HG03045 (cell line): ENCODE data around the gene KRT28.
"Not testable (repeated sequence)": the region's sequence is repeated elsewhere in the genome, so short reads cannot be mapped to it uniquely, and the experiment has no call there.

Experiments
- ATAC-seq: cut with Tn5 transposase; IDR thresholded peaks from one replicate; pipeline ENCODE4 v1.9.1; 2021; ENCODE audit warnings: mild to moderate bottlenecking, moderate library complexity; ENCODE audit not compliant: unreplicated experiment

KRT28 gene

DNA sequence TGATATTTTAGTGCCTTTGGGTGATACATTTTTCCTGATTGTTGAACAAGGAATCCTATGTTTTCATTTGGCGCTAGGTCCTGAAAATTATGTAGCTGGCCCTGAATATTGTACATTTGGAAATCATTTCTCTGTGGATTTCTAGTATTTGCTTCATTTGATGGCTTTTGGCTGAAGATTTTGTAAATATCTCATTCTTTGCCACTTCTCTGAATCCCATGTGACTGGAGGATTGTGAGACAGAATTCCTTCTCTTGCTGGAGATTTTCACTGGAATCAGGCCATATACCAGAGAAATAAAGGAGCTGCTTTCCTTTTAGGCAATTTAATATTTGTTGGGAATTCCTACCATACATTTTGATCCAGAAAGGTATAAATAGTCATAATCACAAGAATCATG is 8.6 kb downstream of the KRT28 start:
- ATAC-seq: no peak

DNA sequence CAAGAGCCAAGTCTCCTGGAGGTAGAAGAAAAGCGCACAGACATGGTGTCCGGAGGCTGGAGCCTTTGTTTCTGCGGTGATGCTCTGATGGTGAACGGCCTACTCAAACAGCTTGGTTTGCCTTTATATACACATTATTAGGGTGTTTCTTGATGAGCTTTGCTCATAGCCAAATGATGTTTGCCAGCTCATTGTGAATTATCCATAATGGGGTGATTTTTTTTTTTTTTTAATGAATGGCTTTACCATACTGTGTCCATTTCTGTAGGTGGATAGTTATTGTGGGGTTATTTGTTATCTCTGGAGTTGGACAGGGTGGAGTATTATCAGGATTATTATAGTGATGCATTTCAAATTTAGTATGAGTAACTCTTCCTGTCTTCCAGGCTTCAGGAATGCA is 17.3 kb downstream of the KRT28 start, which contains the start of gene KRT27:
Gene KRT27 (minus strand): TSS at position 101 of the 400 bp plus-strand sequence. CDS start 57 bp downstream, at position 44.
- ATAC-seq: no peak

DNA sequence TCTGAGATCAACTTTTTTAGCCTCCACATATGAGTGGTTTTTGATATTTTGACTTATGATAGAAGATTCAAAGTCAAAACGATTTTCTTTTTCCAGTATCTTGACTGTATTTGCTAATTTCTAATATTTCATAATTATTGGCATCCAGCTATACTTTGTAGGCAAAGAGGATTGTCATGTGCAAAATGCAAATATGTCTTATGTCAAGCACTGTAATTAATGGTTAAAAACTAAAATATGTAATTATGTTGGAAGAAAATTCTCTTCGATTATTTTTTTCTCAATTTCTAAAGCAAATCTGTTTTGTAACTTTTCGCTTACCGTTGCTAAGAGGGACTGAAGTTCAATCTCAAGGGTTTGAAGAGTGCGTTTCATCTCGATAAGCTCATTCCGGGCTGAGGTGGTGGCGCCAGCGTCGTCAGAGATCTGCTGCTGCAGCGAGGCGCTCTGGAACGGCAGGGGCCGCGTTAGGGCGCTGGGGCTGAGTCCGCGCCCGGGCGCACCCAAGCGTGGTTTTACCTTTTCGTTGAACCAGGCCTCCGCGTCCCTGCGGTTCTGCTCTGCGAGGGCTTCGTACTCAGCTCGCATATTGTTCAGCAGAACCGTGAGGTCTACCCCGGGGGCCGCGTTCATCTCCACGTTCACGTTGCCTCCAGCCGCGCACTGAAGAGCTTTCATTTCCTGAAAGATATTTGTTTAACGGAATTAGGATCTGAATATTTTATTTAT is 20.4 kb downstream of the KRT28 start:
- ATAC-seq: no peak

DNA sequence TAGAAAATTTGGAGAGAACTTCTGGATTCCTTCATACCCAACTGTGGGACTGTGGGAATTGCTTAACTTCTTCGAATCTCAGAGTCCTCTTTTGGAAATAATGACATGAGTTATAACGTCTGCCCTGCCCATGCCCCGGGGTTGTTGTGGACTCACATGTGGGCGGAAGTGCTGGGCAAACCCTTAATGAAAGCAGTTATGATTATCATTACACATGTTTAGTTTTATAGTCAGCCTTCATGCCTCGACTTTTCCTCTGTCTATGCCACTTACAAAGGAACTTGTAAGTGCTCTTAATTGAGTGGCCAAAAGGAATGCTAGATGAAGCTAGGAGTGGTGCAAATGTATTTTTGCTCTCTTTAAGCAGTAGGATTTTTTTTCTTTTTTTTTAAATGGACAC is 21.3 kb downstream of the KRT28 start:
- ATAC-seq: no peak

DNA sequence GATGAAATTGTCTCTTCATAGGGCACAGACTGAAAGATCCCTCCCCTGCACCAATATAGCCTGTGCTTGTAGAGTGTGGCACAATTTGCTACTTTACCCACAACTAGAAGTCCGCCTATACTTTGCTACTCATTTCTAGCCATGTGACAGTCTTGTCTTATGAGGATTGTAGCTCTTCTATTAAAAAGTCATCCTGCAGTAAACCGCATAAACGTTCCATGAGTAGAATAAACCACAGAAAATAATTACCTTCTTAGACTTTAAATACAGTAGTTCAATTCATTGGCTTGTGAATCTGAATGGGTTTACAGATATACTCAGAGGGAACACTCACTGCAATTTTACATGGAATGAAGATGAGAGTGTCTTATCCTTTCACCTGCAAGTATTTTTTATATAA is 21.8 kb downstream of the KRT28 start:
- no peak for ATAC-seq

DNA sequence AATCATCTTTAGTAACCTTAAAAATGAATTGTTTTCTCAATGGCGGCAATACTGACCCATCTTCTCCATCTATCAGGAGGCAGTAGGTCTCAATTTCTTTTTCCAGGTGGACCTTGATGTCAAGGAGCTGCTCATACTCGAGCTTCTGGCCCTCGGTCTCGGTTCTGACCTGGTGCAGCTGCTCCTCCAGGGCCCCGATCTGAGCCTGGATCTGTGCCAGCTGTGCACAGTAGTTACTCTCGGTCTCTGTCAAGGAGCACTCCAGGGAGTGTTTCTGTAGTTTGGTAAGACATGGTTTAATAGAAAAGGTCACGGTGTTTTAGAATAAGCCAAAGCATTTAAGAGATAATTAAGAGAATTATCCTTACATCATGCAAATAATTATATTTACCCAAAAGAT is 22.3 kb downstream of the KRT28 start:
- no peak for ATAC-seq

DNA sequence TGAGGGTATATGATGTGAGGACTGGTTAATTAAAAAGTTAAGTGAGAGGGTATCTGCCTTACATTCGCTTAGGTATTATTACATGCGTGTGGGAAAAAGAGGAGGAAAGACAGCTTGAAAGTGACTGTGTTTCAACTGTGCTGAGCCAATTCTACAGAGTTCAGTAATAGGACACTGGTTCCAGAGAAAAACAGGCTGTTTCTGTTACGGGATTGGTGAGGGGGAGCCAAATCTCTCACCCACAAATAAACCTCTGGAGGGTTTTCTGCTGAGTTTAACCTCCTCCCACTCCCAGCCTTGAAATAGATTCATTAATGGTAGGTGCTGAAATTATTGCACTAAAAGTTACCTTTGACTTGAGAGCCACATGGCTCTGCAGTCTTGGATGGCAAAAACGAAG is 23.8 kb downstream of the KRT28 start:
- ATAC-seq: no peak

DNA sequence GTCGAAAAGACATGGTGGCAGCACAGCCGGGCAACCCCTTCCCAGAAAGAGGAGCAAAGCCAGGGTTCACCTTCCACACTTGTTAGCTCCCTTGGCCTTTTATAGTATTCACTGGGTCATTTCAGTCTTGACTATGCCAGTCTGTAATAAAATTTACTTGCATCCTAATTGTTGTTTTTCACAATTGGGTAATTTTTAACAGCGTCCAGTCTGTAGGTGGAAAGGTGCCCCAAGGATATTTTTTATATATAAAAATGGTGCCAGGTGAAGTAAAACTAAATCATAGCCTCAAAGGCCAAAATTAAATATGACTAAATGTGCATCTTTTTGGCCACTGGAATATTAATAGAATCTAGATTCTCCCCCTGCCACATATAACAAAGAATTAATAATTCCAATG is 27.7 kb downstream of the KRT28 start, which contains the start of gene KRT26:
Gene KRT26 (minus strand): TSS at position 101 of the 400 bp plus-strand sequence. CDS start 88 bp downstream, at position 13.
- no peak for ATAC-seq

DNA sequence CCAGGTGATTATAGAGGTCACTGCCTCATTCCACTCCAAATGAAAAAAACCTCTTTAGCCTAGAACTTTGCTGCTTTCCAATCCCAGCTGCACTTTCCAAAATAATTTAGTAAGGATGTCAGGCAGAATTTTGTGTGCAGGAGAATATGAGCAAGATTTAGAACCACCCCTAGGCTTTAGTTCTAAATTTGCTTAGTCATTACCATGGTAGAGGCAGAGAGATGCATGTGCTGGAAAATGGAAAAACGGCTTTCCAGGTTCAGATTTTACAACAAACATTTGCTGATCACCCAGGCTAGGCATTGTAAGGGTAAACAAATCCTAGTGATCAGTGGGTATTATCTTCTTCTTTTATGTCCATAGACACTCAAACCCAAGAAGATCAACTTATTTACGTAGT is 34.1 kb downstream of the KRT28 start:
- ATAC-seq: no peak

DNA sequence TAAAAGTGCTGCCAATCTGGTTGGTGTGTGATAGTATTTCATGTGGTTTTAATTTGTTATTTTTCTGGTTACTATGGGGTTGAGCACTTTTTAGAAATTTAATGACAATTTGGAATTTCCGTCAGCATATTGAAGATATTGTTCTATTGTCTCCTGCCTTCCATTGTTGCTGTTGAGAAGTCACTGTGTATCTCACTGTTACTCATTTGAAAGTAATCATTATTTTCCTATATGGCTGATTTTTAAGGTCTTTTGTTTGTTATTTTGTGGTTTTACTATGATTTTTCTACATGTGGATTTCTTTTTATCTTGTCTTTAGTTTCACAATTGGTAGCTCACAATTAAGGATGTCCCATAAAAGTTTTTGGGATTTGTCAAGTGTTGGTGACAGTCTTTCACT is 36.0 kb downstream of the KRT28 start:
- ATAC-seq: no peak

DNA sequence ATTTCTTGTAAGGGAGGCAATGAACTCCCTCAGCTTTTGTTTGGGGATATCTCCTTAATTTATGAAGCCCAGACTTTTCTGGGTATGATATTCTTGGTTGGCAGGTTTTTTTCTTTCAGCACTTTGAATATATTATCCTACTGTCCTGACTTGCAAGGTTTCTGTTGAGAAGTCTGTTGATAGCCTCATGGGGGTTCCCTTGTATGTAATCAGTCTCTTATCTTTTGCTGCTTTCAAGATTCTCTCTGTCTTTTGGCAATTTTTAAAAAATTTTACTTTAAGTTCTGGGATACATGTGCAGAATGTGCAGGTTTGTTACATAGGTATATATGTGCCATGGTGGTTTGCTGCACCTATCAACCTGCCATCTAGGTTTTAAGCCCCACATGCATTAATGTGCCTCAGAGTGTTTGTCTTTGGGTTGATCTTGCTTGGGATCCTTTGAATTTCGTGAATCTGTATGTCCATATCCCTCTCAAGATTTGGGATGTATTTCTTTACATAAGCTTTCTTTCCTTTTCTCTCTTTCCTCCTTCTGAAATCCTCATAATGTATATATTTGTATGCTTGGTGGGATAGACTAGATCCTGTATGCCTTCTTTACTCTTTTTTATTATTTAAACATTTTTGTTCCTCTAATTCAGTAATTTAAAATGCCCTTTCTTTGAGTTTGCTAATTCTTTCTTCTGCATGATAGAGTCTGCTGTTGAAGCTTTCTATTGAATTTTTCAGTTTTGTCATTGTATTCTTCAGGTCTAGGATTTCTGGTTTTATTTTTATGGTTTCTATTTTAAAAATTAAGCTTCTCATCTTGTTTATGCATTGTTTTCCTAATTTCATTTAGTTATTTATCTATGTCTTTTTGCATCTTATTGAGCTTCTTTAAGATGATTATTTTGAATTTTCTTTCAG is 39.4 kb downstream of the KRT28 start:
- no peak for ATAC-seq

DNA sequence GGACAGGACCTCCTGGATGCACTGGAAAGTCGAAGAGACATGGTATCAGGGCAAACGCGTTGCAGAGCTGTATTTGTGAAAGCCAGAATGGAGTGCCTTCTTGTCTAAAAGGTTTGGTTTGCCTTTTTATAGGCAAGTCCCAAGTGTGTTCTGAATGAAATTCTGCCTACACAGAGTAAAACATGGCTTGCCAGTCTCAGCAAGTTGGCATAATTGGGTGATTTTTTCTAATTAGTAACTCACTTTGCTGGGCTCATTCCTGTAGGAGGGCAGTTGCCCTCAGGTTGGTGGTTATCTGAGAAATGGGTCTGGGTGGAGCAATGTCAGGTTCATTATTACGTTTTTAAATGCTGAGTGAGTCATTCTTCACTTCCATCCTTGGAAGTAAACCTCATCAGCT is 44.5 kb downstream of the KRT28 start, which contains the start of gene KRT25:
Gene KRT25 (minus strand): TSS at position 101 of the 400 bp plus-strand sequence. CDS start 60 bp downstream, at position 41.
- ATAC-seq: no peak

DNA sequence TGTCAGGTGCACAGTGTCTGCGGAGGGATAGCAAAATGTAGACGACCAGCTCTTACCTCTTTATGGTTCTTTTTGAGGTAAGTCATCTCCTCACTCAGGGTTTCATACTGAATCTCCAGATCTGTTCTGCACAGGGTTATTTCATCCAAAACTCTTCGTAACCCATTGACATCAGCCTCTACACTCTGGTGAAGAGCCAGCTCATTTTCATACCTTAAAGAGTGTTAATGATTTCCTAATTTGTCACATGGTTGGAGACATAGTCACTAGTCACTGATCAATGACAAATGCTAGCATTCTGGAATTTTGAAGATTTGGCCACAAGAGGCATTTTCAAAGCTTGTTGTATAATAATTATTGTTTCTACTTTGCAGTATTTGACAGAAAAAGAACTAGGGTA is 46.0 kb downstream of the KRT28 start:
- ATAC-seq: no peak

DNA sequence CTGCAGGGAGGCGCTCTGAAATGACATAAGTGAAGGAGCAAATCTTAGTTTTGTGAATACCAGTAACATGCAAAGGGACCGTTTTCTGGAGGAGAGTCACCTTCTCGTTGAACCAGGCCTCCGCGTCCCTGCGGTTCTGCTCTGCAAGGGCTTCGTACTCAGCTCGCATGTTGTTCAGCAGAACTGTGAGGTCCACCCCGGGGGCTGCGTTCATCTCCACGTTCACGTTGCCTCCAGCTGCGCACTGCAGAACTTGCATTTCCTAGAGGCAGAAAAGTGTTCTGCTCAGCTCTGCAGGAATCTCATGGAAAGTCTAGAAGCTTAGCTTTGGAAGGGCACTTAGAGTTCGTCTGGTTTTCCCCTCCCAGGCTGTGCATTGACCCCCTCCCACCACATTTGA is 48.7 kb downstream of the KRT28 start:
- no peak for ATAC-seq

DNA sequence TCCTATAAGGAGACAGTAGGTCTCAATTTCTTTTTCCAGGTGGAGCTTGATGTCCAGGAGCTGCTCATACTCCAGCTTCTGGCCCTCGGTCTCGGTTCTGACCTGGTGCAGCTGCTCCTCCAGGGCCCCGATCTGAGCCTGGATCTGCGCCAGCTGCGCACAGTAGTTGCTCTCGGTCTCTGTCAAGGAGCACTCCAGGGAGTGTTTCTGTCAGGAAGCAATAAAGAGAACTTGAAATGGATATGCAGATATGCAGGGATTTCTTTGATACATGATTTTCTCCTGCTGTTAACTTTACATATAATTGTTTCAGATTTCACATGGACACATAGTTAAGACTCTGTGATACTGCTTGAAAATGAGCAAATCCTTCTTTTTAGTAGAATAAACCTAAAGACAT is 49.4 kb downstream of the KRT28 start:
- no peak for ATAC-seq

DNA sequence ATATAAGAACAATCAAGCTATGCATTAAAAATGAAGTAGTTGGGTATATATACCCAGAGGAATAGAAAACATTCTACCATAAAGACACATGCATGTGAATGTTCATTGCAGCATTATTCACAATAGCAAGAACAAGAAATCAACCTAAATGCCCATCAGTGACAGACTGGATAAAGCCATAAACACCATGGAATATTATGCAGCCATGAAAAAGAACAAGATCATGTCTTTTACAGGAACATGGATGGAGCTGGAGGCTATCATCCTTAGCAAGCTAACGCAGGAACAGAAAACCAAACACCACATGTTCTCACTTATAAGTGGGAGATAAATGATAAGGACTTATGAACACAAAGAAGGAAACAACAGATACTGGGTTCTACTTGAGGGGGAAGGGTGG is 51.1 kb downstream of the KRT28 start:
- not testable (repeated sequence) for ATAC-seq
